HL-60 (cell line): Measurements from ENCODE around the gene CEP95.

Source experiments
- GABPA ChIP-seq: IDR thresholded peaks from 2 replicates; pipeline ENCODE4 v1.6.1; 2012; ENCODE audit warnings: low read depth
- TF ChIP-seq, protein P1 (sequence below): IDR thresholded peaks from one replicate; pipeline ENCODE4 v1.5.1; 2011; ENCODE audit warnings: low read length, control low read depth, inconsistent platforms; ENCODE audit not compliant: insufficient read depth
- TF ChIP-seq, protein P2 (sequence below): IDR thresholded peaks from 2 replicates; pipeline ENCODE4 v1.6.1; 2012; ENCODE audit warnings: low read depth; ENCODE audit not compliant: insufficient replicate concordance

- no peak for TF ChIP-seq GABPA
- TF ChIP-seq, protein P1, sequence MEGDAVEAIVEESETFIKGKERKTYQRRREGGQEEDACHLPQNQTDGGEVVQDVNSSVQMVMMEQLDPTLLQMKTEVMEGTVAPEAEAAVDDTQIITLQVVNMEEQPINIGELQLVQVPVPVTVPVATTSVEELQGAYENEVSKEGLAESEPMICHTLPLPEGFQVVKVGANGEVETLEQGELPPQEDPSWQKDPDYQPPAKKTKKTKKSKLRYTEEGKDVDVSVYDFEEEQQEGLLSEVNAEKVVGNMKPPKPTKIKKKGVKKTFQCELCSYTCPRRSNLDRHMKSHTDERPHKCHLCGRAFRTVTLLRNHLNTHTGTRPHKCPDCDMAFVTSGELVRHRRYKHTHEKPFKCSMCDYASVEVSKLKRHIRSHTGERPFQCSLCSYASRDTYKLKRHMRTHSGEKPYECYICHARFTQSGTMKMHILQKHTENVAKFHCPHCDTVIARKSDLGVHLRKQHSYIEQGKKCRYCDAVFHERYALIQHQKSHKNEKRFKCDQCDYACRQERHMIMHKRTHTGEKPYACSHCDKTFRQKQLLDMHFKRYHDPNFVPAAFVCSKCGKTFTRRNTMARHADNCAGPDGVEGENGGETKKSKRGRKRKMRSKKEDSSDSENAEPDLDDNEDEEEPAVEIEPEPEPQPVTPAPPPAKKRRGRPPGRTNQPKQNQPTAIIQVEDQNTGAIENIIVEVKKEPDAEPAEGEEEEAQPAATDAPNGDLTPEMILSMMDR = no peak
- TF ChIP-seq, protein P2, sequence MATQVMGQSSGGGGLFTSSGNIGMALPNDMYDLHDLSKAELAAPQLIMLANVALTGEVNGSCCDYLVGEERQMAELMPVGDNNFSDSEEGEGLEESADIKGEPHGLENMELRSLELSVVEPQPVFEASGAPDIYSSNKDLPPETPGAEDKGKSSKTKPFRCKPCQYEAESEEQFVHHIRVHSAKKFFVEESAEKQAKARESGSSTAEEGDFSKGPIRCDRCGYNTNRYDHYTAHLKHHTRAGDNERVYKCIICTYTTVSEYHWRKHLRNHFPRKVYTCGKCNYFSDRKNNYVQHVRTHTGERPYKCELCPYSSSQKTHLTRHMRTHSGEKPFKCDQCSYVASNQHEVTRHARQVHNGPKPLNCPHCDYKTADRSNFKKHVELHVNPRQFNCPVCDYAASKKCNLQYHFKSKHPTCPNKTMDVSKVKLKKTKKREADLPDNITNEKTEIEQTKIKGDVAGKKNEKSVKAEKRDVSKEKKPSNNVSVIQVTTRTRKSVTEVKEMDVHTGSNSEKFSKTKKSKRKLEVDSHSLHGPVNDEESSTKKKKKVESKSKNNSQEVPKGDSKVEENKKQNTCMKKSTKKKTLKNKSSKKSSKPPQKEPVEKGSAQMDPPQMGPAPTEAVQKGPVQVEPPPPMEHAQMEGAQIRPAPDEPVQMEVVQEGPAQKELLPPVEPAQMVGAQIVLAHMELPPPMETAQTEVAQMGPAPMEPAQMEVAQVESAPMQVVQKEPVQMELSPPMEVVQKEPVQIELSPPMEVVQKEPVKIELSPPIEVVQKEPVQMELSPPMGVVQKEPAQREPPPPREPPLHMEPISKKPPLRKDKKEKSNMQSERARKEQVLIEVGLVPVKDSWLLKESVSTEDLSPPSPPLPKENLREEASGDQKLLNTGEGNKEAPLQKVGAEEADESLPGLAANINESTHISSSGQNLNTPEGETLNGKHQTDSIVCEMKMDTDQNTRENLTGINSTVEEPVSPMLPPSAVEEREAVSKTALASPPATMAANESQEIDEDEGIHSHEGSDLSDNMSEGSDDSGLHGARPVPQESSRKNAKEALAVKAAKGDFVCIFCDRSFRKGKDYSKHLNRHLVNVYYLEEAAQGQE = no peak
These were observed 28.9 kb upstream of the CEP95 start for GRCh38 chr17:64477849-64478248.
